Stimulated activated CD4-positive, alpha-beta T cell treated with anti-CD3 and anti-CD28 coated beads, Interleukin-1b, Interleukin-23, amount 100 ng/mL, for 1 hour (primary cell): Measurements from ENCODE around the gene TNS4.
A peak's percentile ranks its signal among the peaks of the same experiment; 100 is the strongest.

Experiments used
- DNase-seq, 2 donors: peaks; one replicate each; pipeline ENCODE4 v3.0.0-alpha.2; 2020; ENCODE audit warnings: low read depth in 2 of 2

TNS4 gene

GRCh38 chr17:40516581-40517285 lies 15.3 kb upstream of the TNS4 start:
- DNase-seq: no peak

DNA sequence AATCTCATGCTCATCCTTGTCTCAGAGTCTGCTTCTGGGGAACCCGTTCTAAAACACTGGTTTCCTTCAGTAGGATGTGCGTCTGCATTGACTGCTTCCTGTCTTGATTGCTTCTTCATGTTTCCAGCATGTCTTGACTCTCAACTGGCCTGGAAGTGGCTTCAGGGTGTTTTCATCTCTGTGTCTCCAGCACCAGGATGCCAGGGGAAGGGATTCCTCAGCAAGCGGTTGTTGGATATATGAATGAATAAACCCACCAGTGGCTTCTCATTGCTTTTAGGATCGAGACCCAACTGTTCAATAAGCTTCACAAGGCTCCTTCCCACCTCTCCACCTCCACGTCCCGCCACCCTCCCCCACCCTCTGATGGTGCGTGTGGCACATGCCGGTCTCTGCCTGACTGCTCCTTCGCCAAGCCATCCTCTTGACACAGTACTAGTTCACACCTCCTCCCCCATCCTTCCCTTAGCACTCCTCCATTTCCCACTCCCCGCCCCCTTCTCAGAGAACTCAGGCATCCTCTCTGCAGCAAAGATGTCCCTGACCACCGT lies 14.1 kb upstream of the TNS4 start:
- peak in 1 of 2 donors; percentile 16 for DNase-seq

DNA sequence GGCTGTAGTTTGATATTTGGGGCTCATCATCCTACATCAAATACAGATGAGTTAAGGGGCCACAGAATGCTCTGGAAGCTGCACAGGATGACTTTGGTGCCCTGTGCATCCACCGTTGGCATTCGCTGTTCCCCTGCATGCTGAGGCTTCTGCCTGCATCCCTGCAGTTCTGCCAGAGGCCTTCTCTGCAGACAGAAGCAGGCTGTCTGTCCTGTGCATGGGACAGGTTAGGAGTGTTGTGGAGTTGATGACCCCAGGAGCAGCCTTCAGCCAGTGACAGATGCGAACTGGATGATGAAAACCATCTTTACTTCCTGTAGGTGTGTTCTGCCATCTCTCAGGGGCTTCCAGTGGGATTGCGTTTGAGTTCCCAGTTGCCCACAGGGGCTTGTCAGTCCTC lies 13.6 kb upstream of the TNS4 start:
- no peak for DNase-seq

GRCh38 chr17:40514013-40514875 lies 12.8 kb upstream of the TNS4 start:
- no peak for DNase-seq

GRCh38 chr17:40511667-40512220 lies 10.3 kb upstream of the TNS4 start:
- DNase-seq: no peak

DNA sequence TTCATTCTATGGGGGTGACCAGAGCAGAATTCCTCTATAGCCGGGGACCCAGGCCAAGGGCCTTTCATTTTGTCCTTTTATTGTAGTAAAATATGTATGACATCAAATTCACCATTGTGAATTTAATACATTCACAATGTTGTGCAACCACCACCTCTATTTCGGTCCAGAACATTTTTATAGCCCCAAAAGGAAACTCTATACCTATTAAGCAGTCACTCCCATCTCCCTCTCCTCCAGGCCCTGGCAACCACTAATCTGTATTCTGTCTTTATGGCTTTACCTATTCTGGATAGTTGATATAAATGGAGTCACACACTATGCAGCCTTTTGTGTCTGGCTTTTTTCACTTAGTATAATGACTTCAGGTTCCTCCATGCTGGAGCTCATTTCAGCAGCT lies 9.7 kb upstream of the TNS4 start:
- DNase-seq: no peak

DNA sequence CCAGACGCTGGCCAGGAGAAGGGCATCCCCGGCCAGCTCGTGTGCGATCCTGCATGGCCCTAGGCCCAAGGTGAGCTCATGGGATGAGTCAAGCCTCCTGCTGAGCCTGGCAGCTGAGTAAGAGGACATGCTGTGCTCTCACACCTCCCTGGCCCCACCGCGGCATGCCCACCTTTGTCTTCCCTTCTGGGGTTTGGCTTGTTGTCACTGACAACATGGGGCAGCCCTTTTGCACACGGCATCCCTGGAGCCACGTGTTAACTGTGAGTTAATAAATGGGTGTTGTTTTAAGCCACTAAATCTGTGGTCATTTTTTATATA lies 8.9 kb upstream of the TNS4 start:
- DNase-seq: no peak

GRCh38 chr17:40509626-40510327 lies 8.4 kb upstream of the TNS4 start:
- no peak for DNase-seq

DNA sequence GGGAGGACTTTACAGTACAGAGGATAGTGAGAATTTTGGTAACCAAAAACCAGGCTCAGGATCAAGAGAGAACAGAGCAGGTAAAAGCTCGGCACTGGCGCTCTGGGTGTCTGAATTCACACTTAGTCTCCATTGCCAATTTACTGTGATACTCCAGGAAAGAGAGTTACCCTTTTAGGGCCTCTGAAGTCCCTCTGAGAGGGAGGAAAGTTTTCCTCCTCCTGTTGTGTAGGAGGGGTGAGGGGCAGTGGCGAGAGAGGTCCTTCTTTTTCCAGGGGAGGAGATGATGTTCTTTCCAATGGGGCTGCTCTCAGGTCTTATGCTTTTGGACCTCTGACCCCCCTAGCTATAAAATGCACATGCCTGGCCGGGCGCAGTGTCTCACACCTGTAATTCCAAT lies 5.4 kb upstream of the TNS4 start:
- no peak for DNase-seq

DNA sequence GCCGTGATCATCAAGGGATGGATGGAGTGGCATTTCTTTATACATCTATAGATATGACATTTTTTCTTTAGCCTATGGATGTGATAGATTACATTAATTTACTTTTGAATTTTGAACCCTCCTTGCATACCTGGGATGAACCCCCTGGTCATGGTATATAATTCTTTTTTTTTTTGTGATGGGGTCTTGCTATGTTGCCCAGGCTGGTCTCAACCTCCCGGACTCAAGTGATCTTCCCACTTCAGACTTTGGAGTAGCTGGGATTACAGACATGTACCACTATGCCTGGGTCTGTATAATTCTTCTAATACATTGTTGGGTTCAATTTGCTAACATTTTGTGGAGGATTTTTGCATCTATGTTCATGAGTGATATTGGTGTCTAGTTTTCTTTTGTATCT lies 1.7 kb upstream of the TNS4 start:
- no peak for DNase-seq

DNA sequence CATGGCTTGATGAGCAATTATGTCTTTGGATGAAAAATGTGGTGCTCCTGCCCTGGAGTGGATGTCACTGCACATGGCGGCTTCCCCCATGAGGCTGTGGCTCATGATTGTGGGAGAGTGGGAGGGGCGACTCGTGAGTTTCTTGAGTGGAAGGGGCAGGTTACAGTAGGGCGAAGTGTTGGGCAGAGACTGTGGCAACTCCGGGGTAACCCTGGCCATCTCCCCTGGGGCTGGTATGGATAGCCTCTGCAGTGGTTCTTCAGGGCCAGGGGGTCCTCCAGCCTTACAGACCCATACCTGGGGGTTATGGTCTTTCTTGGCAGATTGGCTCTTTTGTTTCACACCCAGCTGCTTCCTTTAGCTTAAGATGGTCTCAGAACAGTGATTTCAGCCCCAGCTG lies 1.3 kb upstream of the TNS4 start:
- no peak for DNase-seq

DNA sequence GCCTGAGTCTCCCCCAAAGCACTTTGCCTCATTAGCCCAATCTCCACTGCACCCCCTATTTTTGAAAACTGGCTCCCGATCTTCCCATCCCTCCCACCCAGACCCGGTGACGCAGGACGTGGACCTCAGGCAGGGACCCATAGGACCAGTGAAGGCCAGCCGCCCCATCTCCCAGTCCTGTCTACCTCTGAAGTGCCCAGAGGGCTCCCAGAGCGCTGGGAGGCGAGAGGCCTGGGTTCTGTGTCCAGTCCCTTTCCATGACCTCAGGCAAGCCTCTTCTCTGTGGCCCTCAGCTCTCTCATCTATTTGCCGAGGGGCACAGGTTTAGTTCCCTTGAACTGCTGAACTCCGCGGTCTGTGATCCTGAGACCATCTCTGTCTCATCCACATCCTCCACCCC lies 714 bp downstream of the TNS4 start:
- no peak for DNase-seq

DNA sequence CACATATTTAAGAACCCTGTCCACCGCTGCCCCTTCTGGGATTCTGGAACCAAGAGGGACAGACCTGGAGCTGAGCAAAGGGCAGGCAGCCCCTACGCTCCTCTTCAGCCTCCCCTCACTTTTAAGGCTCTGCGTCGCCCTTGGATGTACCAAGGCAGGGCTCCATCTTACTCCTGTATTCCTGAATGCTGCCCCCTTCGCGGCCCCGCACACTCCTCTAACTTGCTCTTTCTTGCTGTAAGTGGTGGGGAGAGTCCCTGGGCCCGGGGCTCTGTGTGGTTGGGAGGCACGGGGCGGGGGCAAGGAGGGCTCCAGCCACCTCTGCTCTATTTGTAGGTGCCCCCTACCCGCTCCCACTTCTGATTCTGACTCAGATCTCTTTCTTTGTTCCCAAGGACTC lies 1.2 kb downstream of the TNS4 start:
- no peak for DNase-seq

DNA sequence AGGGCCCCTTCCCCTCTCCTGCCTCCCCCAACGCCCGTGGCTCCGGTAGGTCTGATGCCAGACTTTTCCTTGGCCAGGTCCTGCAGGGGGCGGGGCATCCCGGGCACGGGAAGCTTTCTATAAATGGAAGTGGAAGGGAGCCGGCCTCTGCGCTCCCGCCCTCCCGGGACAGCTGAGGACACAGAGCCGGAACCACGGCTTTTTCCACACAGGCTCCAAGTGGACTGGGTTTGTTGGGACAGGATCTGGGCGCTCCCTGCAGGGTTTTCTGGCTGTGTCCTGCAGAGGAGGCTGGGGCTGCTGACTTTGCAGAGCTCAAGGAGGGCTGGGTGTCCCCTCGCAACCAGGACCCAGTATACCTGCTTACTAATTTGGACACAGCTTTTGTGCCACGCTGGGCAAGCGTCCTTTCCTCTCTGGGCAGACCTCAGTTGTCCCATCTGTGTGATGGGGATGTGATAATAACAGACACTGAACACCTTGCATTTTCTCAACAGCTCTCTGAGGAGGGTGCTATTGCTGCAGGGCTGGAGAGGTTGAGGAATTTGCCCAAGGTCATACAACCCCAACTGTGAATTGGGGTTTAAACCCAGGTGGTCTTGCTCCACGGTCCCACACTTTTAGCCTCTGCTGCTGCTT lies 1.8 kb downstream of the TNS4 start:
- DNase-seq: no peak

DNA sequence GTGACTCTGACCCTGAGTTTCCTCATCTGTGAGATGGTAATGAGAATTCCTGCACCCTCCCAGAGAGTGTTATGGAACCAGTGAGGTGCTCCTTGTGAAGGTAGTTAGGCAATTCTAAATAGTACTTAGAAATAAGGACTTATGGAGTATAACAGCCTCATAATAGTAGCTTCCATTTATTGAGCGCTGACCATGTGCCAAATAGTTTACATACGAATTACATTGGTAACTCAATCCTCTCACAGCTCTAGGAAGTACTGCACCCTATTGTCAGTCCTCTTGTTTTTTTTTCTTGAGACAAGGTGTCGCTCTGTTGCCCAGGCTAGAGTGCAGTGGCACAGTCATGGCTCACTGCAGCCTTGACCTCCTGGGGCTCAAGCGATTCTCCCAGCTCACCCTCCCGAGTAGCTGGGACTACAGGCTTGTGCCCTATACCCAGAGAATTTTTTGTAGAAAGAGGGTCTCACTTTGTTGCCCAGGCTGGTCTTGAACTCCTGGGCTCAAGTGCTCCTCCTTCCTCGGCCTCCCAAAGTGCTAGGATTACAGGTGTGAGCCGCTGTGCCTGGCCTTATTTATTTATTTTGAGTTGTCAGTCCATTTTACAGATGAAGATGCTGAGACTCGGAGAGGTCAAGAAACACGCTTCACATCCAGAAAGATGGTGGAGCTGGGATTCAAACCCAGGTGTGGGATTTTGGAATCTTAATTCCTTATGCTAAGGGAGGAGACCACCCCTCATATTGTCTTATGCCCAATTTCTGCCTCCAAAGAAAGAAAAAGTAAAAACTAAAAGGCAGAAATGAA lies 2.9 kb downstream of the TNS4 start:
- DNase-seq: no peak

DNA sequence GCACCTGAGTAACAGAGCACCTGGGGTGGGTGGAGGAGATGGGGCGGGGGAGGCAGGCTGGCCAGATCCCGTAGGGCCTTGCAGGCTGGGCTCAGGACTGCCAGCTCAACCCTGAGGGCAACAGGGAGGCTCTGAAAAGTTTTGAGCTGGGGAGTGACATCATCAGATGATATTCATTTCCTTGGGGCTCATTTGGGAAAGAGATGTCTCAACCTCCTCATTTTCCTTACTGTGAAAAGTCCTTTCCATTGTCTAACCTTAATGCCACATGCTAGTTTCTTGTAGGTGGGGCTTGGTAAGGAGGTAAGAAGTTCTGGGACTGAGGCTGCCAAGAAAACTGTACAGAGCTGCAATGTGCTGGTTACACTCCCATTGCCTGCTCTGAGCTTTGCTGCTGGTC lies 3.7 kb downstream of the TNS4 start:
- DNase-seq: no peak

- DNase-seq: no peak
Measured at GRCh38 chr17:40496634-40497420, 4.6 kb downstream of the TNS4 start.

DNA sequence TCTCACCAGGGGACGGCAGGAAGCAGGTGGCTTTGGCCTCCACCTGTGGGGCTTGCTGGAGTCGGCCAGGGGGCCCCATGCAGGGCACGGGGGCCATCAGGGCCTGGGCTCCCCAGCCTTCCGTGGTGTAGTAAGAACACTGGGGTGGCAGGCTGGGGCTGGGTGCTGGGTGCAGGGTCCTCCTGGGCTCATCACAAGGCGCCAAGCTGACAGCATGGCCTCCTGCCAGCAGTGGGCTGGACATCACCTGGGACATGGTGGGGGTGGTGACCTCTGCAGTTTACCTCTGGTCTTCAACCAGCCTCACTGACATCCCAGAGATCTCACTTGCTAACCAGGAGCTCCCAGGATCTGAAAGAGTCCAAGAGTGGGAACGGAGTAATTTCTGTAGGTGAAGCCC lies 5.3 kb downstream of the TNS4 start:
- DNase-seq: no peak

- no peak for DNase-seq
Measured at GRCh38 chr17:40495140-40495539, 6.3 kb downstream of the TNS4 start.

DNA sequence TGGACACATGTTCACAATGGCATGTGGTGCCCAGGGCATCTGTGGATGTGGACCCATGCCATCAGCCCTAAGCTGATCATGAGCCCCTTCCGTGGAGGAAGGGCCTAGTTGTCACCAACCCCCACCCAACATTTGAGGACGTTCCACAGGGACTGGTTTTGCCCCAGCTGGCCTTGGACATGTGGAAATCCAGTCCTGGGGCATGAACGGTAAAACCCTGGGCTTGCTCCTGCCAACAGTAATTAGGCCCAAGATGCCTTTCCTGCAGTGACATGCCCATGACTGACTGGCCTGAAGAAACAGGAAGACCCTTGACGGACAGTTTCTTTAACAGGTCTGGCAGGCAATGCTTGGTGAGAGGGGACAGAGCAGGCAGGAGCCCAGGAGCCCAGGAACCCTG lies 7.7 kb downstream of the TNS4 start:
- no peak for DNase-seq
